ENCODE data around the gene STX2.

STX2 gene

GRCh38 chr12:130800312-130800711 lies 38.7 kb downstream of the STX2 start:
- DNase-seq = no peak
- Mint-ChIP-seq H3K36me3 (ENCODE audit: low read depth) (peaks cover 46% of the 10 kb centered on the region), H3K9me3 (peaks cover 7% of the 10 kb centered on the region), H3K27me3 (ENCODE audit: low read depth, poor library complexity) (no peaks in the 10 kb centered on the region), H3K4me3 (no peak overlapping the region), H3K4me1 (no peaks in the 10 kb centered on the region), H3K27ac (no peak overlapping the region)
- TF ChIP-seq CTCF (IDR thresholded peaks at IDR 0.05) = no peak

- DNase-seq = no peak
- H3K4me3 Mint-ChIP-seq = no peak overlapping the region
- H3K9me3 Mint-ChIP-seq = no peaks in the 10 kb centered on the region
- no peak for TF ChIP-seq CTCF (IDR thresholded peaks at IDR 0.05)
- H3K36me3 Mint-ChIP-seq (ENCODE audit: low read depth) = peaks cover 33% of the 10 kb centered on the region
- no peaks in the 10 kb centered on the region for H3K4me1 Mint-ChIP-seq
- H3K27me3 Mint-ChIP-seq (ENCODE audit: low read depth, poor library complexity) = no peaks in the 10 kb centered on the region
- H3K27ac Mint-ChIP-seq = no peak overlapping the region
These were observed 40.0 kb downstream of the STX2 start for GRCh38 chr12:130799051-130799450.

GRCh38 chr12:130796985-130797686 lies 41.9 kb downstream of the STX2 start:
- Mint-ChIP-seq H3K27me3 (ENCODE audit: low read depth, poor library complexity) (no peaks in the 10 kb centered on the region), H3K36me3 (ENCODE audit: low read depth) (peaks cover 20% of the 10 kb centered on the region), H3K4me3 (no peak overlapping the region), H3K4me1 (peaks cover 11% of the 10 kb centered on the region), H3K27ac (peak overlapping the region; percentile 94), H3K9me3 (no peaks in the 10 kb centered on the region)
- TF ChIP-seq CTCF (IDR thresholded peaks at IDR 0.05) = no peak
- DNase-seq = no peak

GRCh38 chr12:130795906-130796305 lies 43.1 kb downstream of the STX2 start:
- no peak for DNase-seq
- Mint-ChIP-seq H3K4me3 (no peak overlapping the region), H3K27me3 (ENCODE audit: low read depth, poor library complexity) (no peaks in the 10 kb centered on the region), H3K4me1 (peaks cover 11% of the 10 kb centered on the region), H3K27ac (no peak overlapping the region), H3K36me3 (ENCODE audit: low read depth) (peaks cover 17% of the 10 kb centered on the region), H3K9me3 (no peaks in the 10 kb centered on the region)
- TF ChIP-seq CTCF (IDR thresholded peaks at IDR 0.05) = no peak

GRCh38 chr12:130793554-130793849 lies 45.5 kb downstream of the STX2 start:
- no peak for DNase-seq
- Mint-ChIP-seq H3K4me3 (no peak overlapping the region), H3K36me3 (ENCODE audit: low read depth) (peaks cover 11% of the 10 kb centered on the region), H3K9me3 (no peaks in the 10 kb centered on the region), H3K4me1 (peaks cover 16% of the 10 kb centered on the region), H3K27ac (peak overlapping the region; percentile 71), H3K27me3 (ENCODE audit: low read depth, poor library complexity) (no peaks in the 10 kb centered on the region)
- no peak for TF ChIP-seq CTCF (IDR thresholded peaks at IDR 0.05)

DNA sequence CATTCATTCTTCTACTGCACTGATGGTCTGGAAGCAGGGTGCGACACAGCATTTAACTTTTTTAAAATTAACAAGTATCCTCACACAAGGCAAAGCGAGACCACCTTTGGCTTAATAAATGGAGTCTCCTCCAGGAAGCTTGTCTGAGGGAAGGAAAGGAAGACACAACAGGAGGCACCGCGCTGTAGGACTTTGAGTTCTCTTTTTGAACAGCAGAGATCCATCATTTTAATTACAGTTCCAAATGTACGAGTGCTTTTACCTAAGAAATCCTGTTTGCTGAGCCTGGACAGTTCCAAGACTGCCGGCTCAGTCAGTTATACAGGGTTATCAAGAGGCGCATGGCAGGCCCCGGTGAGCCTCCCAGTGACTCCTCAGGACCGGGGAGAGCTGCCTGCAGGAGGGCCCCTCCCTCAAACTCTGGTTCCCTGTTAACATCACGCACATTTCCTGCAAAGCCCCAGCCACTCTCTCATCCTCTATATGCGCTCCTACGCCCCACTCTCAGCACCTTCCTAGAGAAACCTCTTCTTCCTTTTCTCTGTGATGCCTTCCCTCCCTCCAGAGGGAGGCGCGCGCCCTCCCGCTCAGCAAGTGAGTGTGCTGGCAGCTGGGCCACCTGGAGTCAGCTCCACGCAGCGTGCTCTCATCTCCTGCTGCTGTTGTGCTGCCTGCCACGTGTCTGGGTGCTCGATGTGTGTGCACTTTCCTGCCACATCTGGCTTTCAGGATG lies 46.1 kb downstream of the STX2 start:
- peaks cover 21% of the 10 kb centered on the region for H3K4me1 Mint-ChIP-seq
- no peak for DNase-seq
- no peak for TF ChIP-seq CTCF (IDR thresholded peaks at IDR 0.05)
- H3K36me3 Mint-ChIP-seq (ENCODE audit: low read depth) = peaks cover 9% of the 10 kb centered on the region
- peak overlapping the region; percentile 71 for H3K27ac Mint-ChIP-seq
- H3K27me3 Mint-ChIP-seq (ENCODE audit: low read depth, poor library complexity) = no peaks in the 10 kb centered on the region
- H3K9me3 Mint-ChIP-seq = no peaks in the 10 kb centered on the region
- no peak overlapping the region for H3K4me3 Mint-ChIP-seq

Data from nephron progenitor cell (in vitro differentiated cells).